RKO (cell line): ENCODE data around the gene KRT16.
"Not testable (repeated sequence)": the region's sequence is repeated elsewhere in the genome, so short reads cannot be mapped to it uniquely, and the experiment has no call there.

Experiments used
- DNase-seq: peaks from one replicate; pipeline ENCODE4 v3.0.0-alpha.2; 2016; ENCODE audit warnings: low spot score

KRT16 gene

DNA sequence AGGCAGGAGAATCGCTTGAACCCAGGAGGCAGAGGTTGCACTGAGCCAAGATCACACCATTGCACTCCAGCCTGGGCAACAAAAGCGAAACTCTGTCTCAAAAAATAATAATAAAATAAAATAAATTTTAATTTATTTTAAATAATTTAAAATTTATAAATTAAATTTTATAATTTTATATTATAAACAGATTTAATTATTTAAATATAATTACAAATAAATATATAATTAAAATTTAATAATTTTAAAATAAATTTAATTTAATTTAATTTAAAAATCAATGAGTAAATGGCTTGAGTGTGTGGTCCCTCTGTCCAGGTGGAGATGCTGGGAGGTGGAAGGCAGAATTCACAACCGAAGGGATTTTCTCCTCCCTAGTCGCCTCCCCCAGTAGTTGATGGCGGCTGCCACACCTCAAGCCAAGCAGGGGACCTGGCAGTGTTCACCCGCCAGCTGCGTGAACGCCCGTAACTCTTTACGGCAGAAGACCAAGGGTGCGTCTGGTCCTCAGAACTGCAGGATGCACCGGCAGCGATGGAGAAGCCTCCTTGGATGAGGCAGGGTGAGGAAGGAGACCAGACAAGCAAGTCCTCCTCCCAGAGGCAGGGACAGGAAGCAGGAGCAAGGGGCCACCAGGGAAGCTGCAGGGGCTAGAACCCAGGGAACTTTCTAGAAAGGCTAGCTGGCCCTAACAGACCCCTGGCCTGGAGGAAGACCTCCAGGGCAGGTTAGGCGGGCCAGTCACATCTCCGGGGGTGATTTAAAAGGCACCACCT lies 34.7 kb upstream of the KRT16 start:
- DNase-seq = no peak

DNA sequence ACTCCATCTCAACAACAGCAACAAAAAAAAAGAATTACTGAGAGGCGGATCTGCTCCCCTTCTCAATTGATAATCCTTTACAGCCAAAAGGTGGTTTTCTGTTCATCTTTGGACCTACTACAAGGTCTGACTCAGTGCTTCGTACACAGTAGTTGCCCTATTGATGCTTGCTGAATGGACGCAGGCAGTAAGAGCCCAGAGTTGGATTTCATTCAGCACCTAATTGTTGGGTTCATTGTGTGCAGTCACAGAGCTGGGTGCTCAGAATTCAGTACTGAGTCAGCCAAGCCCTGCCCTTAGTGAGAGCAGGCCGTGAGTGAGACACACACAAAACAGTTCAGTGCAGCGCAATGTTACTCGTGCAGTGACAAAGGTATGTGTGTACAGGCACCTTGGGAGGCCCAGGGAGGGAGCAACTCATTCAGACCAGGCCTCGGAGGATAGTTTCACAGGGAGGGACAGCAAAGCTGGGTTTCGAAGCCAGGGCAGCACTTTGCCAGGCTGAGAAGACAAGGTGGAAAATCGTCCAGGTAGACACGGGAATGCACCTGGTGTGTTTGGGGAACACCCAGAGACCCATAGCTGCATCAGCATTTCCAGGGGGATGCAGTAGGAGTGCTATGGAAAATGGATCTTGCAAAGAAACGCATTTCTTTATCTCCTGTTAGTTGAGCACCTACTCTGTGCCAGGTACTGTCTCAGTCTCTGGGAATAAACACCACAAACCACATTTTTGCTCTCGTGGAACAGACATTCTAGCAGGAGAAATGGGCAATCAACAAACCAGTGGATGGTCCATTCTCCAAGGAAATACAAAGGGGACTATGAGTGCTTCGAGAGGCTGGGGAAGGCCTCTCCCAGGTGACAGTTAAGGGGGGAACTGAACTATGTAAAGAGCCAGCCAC lies 29.9 kb upstream of the KRT16 start:
- no peak for DNase-seq

DNA sequence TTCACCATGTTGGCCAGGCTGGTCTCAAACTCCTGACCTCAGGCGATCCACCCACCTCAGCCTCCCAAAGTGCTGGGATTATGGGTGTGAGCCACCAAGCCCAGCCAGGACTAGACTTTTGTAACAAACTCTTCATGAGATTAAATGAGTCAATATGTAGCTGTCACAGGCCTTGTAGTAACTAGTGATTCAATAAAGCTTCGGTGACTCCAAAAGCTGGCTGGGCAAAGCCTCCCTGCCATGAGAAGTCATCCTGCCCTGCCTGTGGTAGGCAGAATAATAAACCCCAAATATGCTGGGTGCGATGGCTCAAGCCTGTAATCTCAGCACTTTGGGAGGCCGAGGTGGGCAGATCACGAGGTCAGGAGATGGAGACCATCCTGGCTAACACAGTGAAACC lies 28.0 kb upstream of the KRT16 start:
- DNase-seq = not testable (repeated sequence)

DNA sequence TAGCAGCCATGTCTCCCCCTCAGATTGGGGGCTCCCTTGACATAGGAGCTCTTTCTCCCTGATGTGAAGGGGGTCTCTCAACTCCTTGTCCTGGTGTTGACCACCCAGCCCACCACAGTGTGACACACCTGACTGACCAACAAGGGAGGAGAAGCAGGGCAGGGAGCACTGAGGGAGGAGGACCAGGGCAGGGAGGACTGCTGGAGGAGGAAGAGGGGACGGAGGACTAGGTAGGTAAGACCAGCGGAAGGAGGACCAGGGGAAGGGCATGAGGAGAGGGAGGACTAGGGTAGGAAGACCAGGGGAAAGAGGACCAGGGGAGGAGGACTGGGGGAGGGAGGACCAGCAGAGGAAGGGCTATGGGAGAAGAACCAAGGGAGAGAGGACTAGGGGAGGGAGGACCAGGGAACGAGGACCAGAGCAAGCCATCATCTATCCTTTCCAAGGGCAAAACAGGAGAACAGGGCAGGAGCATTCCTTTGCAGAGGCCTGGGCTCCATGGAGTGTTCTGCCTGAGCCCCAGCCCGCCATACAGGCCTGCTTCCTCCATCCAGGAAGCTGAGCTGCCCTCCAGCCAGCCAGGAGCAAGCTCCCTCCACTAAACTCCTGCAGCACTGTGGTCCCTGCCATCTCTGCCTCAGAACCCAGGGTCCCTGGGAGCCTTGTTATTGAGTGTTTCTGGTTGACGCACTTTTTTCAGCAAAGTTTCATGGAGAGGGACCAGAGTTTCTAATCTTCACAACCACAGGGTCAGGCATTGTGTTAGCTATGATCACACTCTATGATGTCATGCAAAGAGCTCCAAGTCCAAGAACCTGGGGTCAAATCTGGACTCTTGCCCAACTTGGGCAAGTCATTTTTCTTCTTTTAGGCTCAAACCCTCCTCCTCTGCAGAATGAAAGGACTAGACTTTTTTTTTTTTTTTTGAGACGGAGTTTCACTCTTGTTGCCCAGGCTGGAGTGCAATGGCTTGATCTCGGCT lies 27.2 kb upstream of the KRT16 start:
- DNase-seq = no peak

DNA sequence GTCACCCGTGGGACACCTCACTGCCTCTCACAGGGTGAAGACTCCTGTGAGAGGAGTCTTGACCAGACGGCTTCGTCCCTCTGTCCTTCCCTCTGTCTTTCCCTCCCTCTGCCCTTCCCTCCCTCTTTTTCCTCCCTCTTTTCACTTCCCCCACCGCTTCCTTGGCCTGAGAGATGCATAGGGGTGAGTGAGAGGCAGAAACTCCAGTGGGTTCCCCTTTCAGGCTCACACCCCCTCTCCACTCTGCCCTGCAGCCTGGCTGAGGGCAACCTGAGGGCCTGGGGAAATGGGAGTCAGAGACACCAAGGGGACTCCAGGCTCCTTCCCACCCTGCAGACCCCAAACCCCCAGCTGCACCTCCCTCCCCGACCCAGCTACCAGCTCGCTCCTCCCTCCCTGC lies 26.4 kb upstream of the KRT16 start:
- no peak for DNase-seq

DNA sequence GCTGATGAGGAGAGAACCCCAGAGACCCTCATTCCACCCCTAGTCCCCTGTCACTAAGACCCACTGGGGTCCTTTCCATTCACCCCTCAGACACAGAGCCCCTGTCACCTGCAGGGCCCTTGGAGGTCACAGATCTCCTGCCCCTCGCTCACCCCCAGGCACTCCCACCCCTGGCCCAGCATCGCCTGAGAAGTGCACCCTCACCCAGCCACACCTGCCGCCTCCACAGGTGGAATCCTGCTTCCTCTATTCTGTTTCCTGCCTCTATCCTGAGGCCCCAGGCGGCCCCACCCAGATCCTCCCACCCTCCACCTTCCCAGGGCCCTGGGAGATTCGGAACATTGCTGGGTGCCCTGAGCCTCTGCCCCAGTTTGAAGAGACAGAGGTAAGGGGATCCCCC lies 25.6 kb upstream of the KRT16 start:
- DNase-seq = no peak

DNA sequence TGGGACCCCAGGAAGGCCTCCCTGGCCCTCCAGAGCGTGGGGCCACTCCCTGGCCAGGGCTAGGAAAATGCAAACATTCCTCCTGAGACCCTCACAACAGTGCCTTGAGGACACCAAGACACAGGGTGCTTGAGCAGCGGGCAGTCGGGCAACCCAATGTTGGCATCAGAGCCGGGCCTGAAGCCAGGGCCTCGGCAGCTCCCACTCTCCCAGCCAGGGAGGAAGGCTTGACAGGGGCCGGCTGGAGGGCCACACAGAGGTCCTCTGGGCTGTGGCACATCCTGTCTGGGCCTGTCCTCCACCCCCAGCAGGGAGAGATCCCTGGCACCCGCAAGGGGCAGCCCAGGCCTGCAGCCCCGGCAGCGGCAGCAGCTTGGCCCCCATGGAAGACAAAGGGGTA lies 24.1 kb upstream of the KRT16 start:
- no peak for DNase-seq

DNA sequence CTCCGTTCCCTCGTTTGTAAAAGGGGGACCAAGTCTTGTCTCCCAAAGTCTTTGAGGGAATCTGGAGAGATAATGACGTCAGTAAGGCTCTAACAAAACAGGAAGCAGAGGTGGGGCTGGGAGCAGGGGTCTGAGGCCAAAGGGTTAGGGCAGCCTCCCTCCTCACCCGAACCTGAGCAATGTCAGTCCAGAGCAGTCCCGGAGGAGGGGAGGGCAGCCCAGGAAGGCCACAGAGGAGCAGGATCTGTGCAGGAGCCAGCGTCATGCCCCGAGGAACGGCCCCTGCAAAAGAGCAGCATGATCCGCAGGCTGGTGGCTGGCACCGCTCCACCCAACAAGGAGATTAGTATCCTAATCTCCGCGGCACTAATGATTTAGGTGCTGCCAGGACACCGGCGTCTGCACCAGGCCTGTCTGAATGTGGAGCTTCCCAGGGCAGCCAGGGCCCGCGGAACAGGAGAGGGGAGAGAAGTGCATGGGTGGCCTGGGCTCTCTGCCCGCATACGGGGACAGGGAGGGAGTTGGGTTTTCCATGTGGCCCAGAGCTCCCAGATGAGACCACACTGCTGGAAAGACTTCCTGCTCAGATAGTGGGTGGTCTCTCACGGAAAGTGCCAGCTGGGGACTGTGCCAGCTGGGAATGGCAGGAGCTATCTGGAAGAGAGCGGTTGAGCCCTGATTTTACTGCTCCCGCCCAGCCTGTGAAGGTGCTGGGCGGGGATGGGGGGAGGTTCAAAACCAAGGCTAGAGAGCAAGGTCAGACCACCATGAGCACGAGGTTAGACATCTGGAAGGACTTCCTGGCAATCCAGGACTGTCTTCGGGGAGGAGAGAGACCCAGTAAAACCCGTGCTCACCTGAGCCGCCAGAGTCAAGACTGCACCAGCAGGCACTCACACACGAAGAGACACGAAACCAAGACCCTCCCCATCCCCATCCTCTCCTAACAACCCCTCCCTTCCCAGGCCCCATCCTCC lies 22.8 kb upstream of the KRT16 start:
- DNase-seq = no peak

DNA sequence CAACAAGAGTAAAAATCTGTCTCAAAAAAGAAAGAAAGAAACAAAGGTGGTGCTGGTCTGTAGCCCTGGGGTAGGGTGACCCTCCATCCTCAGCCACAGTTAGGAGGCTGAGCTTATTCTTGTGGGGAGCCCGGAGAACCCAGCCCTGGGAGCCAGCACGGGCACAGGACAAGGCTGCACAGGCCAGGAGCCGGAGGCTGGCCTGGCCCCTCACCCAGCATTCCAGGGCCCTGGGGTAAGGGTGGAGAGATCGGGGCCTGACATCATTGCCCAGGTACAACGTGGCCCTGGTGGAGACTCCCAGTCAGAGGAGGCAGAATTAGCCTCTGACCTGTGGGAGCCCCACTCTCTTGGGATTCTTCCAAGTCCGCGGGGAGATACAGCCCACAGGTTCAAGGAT lies 22.1 kb upstream of the KRT16 start:
- DNase-seq = no peak

DNA sequence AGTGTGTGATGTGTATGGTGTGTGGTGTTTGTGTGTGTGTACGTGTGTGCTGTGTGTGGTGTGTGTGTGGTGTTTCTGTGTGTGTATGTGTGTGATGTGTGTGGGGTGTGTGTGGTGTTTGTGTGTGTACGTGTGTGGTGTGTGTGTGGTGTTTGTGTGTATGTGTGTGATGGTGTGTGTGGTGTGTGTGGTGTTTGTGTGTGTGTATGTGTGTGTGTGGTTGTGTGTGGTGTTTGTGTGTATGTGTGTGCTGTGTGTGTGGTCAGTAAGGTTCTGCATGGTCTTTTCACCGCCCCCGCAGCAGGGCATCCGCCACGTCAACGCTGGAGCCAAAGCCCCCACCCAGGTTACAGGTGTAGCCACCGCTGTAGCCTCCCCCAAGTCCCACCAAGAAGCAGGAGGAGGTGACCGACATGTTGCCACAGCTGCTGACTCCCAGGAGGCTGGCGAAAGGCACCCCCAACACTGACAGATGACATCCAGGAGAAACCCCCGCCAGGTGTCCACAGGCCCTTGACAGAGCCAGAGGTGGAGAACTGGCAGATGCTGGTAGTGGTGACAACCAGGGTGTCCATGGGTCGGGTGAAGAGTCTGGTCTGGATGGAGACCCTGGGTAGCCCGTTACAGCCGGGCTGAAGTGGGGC lies 21.1 kb upstream of the KRT16 start:
- no peak for DNase-seq

DNA sequence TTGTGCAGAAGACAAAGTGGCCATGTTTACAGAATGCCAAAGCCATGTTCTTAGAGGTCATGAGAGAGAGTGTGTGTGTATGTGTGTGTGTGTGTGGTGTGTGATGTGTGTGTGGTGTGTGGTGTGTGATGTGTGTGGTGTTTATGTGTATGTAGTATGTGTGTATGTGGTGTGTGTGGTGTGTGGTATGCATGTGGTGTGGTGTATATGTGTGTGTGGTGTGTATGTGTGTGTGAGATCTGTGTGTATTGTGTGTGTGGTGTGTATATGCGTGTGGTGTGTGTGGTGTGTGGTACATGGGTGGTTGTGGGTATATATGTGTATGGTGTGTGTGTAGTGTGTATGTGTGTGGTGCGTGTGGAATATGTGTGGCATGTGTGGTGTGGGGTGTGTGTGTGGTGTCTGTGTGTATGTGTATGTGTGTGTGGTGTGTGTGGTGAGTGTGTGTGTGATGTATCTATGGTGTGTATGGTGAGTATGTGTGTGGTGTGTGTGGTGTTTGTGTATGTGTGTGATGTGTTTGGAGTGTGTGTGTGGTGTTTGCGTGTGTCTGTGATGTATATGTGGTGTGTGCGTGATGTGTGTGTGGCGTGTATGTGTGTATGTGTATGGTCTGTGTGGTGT lies 20.0 kb upstream of the KRT16 start:
- no peak for DNase-seq

DNA sequence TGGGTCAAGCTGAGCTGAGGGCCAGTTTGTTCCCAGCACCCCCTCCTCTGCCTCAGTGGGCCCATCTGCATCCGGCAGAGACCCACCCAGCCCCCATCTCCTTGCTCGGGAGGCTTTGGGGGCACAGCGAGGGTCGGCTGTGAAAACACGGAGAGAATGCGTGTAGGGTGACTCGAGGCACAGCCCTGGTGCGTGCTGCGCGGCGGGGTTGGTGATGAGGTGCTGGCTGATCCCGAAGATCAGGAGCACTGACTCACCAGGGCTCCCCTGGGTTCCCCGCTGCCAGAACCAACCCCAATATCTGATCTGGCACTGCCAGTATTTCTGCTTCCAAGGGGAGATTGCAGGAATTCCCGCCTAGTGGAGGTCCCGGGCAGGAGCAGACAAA lies 19.3 kb upstream of the KRT16 start:
- DNase-seq = no peak

DNA sequence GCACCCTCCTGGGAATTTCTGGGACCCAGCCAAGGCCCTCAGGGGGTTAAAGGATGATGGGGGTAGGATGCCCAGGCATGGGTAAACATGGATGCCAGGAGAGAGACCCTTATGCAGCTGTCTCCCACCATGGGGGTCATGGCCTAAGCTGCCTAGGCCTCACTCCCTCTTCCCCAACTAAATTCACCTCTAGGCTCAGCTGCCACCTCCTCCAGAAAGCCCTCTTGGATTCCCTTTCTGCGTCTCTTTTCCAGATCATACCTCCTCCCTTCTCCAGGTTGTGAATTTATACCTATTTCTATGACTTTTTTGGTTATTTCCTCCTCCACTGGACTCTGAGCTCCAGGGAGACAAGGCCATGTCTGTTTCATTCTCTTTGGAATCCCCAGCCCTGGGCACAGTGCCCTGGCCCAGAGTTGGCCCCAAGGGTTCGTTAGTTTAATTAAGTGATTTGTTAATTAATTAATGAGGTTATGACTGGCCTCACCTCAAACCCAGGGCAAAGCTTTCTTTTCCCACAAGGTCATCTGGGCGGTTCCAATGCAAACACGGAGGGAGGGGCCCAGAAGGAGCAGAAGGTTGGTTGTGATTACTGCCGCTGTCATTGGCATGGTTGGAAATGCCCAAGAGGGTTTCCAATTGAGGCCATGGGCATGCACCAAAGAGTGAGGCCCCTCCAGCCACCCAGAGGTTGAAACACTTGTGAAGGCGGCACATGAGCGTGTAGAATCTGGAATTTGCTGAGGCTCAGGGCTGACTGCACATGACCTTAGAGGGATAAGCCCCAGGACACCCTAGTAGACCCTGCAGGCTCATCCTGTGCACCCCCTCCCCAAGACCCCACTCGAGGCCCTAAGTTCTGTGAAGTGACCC lies 18.7 kb upstream of the KRT16 start:
- no peak for DNase-seq

DNA sequence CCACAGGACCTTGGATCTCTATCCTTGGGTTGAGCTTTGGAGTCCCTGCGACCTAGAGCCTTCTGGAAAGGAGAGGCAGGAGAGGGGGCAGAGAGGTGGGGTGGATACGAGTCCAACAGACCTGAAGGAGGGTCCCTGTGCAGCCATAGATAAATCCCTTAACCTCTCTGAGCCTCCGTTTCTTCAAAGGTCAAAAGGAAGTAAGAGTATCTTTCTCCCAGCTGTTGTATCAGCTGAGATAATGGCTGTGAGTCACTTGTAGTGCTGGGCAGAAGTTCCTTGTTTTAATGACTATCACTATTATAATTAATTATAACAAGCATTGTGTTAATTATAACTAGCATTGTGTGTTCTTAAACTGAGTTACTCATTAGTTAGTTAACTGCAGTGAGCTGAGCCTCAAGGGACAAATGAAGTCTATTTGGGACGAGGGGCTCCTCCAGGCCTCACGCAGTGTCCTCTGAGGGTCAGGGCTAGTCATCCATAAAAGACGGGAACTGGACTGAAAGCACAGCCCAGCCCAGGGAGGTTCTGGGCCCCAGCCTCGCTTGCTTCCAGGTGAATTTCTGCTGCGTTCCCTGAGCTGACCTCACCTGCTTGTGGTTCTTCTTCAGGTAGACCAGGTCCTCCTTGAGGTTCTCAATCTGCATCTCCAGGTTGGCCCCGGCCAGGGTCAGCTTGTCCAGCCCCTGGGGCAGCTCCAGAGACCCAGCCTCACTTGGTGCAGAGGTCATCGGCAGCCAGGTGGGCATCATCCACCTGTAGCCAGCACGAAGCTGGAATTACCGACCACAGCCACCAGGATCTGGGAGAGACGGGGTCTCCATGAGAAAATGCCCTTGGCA lies 17.5 kb upstream of the KRT16 start:
- no peak for DNase-seq

DNA sequence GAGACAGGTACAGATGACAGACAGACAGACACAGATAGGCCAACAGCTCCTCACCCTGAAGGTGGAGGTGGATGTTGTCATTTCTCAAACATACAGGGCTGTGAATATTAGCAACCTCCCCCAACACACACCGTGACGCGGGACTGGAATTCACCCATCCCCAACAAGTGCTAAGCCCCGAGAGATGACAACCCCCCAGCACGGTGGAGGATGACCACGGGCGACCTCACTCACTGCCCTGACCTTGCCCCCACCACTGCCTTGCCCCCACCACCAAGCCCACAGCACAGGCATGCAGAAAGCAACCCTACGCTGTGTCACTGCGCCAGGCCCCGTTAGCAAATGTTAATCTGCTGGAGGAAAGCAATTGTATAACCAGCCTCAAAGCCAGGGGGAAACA lies 16.7 kb upstream of the KRT16 start:
- DNase-seq = no peak

DNA sequence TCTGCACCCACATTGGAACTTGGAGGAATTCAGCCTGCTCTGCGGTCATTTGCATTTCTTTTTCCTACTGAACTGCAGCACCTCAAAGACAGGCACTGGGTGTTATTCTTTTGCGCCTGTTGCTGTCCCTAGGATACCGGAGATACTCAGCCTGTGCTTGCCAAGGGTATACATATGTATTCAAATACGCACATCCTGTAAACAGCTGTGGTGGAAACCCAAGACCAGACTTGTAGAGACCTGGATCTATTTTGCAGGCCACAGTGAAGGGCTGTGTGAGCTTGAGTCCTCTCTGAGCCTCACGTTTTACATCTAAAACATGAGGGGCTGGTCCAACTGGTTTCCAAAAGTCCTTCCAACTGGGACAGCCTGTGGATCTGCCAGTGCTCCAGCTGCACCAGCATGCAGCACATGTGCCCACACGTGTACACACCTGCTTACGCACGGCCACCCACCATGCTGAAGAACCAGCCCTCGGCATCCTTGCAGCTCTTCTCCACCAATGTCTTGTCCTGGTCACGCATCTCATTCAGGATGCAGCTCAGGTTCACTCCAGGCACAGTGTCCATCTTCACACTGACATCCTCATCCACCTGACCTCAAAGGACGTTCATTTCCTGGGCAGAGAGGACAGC lies 16.2 kb upstream of the KRT16 start:
- not testable (repeated sequence) for DNase-seq

DNA sequence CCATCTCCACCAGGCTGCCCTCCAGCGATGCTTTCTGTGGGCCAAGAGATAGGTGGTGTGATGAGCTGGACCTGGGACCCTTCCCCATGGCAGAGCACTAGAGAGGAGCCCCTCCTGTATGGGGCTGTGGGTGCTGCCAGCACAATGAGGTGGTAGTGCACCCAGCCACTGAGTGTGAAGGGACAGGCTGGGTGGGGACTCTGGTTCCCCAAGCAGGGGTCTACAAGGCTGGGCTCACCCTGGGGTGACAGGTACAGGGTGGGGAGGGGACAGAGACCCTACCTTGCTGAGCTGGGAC lies 15.5 kb upstream of the KRT16 start:
- DNase-seq = not testable (repeated sequence)
